Epithelial cell of esophagus (primary cell): ENCODE data around the gene LPIN1.
A peak's percentile ranks its signal among the peaks of the same experiment; 100 is the strongest.

Source experiments
- DNase-seq: peaks from one replicate; pipeline ENCODE4 v3.0.0; 2010; ENCODE audit warnings: low read depth
- H3K4me3 ChIP-seq: 2 replicates; pipeline ENCODE4 v1.5.1; 2011; ENCODE audit warnings: mild to moderate bottlenecking, low read length, control low read depth
- CTCF ChIP-seq: IDR thresholded peaks from 2 replicates; pipeline ENCODE4 v1.5.1; 2011; ENCODE audit warnings: low read depth, mild to moderate bottlenecking, low read length, control low read depth, inconsistent platforms; ENCODE audit not compliant: insufficient read depth; ENCODE audit errors: missing control alignments

The LPIN1 gene

GRCh38 chr2:11863513-11864328, 117.3 kb downstream of the LPIN1 start:
- peak; percentile 98 for TF ChIP-seq CTCF
- H3K4me3 ChIP-seq: no peak overlapping the region
- DNase-seq: peak; percentile 87

GRCh38 chr2:11864724-11865123, 118.3 kb downstream of the LPIN1 start:
- no peak overlapping the region for H3K4me3 ChIP-seq
- DNase-seq: no peak
- TF ChIP-seq CTCF: no peak

- DNase-seq: no peak
- TF ChIP-seq CTCF: no peak
- H3K4me3 ChIP-seq: no peak overlapping the region
Measured at GRCh38 chr2:11865378-11865777, 118.9 kb downstream of the LPIN1 start.

- no peak for TF ChIP-seq CTCF
- H3K4me3 ChIP-seq: no peak overlapping the region
- no peak for DNase-seq
Measured at GRCh38 chr2:11865805-11866204, 119.4 kb downstream of the LPIN1 start.

GRCh38 chr2:11866358-11867335, 120.2 kb downstream of the LPIN1 start:
- no peak for DNase-seq
- TF ChIP-seq CTCF: no peak
- H3K4me3 ChIP-seq: no peak overlapping the region

GRCh38 chr2:11867926-11868325, 121.5 kb downstream of the LPIN1 start:
- H3K4me3 ChIP-seq: no peak overlapping the region
- no peak for TF ChIP-seq CTCF
- DNase-seq: peak; percentile 95
